ENCODE results near the gene IRF1. TPM values are rescaled to one million over a fixed set of nuclear protein-coding genes. Genes with fewer than 3 reads are reported as not detected.
A peak's percentile ranks its signal among the peaks of the same experiment; 100 is the strongest.

Gene IRF1
- total and polyA plus RNA-seq, 8 donors, result 15.1 to 93.3 (median 19.5) TPM

DNA sequence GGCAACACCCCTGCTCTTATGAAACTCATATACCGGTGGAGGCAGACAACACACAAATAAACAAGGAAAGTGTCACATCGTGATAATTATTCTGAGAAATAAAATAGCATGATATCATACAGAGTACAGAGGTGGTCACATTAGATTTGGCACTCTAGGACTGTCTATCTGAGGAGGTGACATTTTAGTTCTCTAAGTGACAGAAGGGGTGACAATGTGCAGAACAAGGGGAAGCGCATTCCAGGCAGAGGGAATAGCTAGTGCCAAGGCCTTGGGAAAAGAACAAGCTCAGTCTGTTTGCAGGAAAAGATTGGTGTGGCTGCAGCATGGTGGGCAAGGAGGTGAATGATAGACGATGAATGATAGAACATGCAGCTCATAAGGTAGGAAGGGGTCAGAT, 12.7 kb upstream of the IRF1 start:
- no peak overlapping the region for H3K4me3 ChIP-seq
- ATAC-seq (no peak), DNase-seq (no peak)
- intact Hi-C loops (cut with DNase I), result loop anchor here in 1 of 2 donors (5.0 kb wide), 1 partner anchor 116 kb away; no protein-coding TSS in a partner anchor
- TF ChIP-seq, protein P1, sequence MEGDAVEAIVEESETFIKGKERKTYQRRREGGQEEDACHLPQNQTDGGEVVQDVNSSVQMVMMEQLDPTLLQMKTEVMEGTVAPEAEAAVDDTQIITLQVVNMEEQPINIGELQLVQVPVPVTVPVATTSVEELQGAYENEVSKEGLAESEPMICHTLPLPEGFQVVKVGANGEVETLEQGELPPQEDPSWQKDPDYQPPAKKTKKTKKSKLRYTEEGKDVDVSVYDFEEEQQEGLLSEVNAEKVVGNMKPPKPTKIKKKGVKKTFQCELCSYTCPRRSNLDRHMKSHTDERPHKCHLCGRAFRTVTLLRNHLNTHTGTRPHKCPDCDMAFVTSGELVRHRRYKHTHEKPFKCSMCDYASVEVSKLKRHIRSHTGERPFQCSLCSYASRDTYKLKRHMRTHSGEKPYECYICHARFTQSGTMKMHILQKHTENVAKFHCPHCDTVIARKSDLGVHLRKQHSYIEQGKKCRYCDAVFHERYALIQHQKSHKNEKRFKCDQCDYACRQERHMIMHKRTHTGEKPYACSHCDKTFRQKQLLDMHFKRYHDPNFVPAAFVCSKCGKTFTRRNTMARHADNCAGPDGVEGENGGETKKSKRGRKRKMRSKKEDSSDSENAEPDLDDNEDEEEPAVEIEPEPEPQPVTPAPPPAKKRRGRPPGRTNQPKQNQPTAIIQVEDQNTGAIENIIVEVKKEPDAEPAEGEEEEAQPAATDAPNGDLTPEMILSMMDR (IDR thresholded peaks at IDR 0.05), result no peak
- H3K9me3 ChIP-seq, result no peaks in the 10 kb centered on the region
- H3K27ac ChIP-seq, result peak overlapping the region in 1 of 2 donors; percentile 67
- H3K36me3 ChIP-seq, result no peaks in the 10 kb centered on the region
- no peaks in the 10 kb centered on the region for H3K27me3 ChIP-seq
- H3K4me1 ChIP-seq, result peaks cover 5 to 36% of the 10 kb centered on the region in 2 donors

DNA sequence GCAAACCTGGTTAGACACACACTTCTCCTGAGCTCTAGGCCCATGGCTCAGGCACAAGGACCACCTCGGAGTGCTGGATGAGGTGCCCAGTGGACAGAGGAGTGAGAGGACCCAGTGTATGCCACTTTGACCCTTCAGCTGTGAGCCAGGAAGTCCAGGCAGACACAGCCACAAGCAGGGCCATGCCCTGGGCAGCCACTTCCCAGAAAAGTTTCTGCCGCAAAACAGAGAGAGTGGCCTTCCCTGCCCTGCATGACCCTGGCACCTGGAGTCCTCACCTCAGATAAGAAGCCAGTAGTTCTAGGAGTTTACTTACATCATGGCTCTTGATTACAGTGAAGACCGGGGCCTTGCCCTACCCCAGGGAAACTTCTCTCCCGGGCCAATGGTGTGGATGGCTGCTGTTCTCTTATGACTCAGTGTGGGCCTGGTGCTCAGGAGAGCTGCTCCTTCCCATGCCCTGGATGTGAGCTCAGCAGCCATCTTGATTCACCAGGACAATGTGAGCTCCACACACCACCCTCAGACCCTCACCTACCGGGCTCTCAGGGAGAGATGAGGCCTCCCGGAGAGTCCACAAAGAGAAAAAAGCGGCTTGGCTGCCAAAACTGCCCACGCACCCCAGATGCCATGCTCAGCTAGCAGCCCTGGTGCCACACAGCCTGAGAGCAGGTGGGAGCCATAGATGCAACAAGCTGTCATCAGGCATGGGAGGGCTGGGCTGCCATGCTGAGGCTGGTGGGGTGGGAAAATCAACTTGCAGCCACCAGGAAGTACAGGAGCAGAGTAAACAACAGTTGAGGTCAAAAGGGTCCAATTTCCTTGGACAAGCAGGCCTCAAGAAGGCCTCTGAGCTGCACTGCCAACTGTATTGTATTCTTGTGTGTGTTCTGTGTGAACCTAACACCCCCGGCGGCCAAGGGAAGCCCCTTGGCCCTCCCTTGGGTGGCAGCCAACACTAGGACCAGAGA, 11.7 kb upstream of the IRF1 start:
- no peaks in the 10 kb centered on the region for H3K36me3 ChIP-seq
- DNase-seq (no peak), ATAC-seq (peak; percentile 5)
- H3K9me3 ChIP-seq, result no peaks in the 10 kb centered on the region
- peaks cover 11 to 46% of the 10 kb centered on the region in 2 donors for H3K4me1 ChIP-seq
- TF ChIP-seq, protein P1 (IDR thresholded peaks at IDR 0.05), result no peak
- no peaks in the 10 kb centered on the region for H3K27me3 ChIP-seq
- peak overlapping the region; percentile 13 to 67 for H3K27ac ChIP-seq
- no peak overlapping the region for H3K4me3 ChIP-seq
- intact Hi-C loops (cut with DNase I), result loop anchor here in 1 of 2 donors (5.0 kb wide), 1 partner anchor 115 kb away; no protein-coding TSS in a partner anchor

DNA sequence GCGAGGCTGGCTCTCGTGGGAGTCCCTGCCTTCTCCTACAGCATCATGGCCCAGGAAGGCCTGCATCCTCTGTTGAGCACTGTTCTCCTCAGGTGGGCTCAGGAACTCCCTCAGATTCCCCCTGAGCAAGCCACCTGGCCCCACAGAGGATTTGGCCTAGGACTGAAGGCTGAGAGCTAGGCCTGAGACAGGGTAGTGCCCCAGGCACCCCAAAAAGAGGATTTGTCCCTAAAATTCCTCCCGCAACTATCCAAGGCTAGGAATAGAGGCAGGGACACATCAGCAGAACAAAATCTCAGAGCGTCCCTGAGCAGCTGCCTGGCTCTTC, 11.0 kb upstream of the IRF1 start:
- Histone ChIP-seq H3K27ac (peak overlapping the region; percentile 13 to 67), H3K9me3 (no peaks in the 10 kb centered on the region), H3K4me3 (no peak overlapping the region), H3K4me1 (peaks cover 12 to 52% of the 10 kb centered on the region in 2 donors), H3K27me3 (no peaks in the 10 kb centered on the region), H3K36me3 (no peaks in the 10 kb centered on the region)
- TF ChIP-seq, protein P1 (IDR thresholded peaks at IDR 0.05), result no peak
- intact Hi-C loops (cut with DNase I), result loop anchor here in 1 of 2 donors (5.0 kb wide), 1 partner anchor 114 kb away; no protein-coding TSS in a partner anchor
- ATAC-seq, result no peak
- DNase-seq, result no peak

DNA sequence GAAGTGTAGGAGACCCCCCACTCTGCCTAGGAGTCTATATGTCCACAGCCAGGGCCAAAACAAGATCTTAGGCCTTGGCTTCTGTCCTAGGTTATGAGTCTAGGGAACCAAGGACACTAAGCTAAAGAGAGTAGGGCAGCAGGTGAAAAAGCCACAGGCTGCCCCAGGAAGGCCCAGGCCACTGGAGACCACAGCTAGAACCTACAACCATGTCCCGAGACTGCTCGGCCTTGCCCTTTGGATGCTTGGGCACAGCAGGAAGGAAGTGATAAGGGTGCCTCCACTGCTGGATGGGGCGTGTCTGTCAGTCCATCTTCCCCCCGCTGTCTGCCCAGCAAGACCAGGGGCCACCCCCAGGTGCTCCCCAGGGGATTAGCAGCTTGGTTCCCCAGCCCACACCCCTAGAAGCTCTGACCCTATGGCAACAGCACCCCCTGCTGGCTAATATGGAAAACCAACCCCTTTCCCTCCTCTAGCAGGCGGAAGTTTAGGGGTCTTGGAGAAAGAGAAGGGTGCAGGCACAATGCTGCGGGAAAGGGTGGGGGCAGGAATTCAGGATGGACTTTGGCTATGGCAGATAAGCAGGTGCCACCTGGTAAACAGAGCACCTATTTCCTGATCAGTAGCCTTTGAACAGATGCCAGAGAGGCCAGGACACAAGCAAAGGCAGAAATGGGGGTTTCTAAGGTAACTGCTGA, 10.5 kb upstream of the IRF1 start:
- Histone ChIP-seq H3K36me3 (no peaks in the 10 kb centered on the region), H3K27me3 (no peaks in the 10 kb centered on the region), H3K4me1 (peaks cover 12 to 49% of the 10 kb centered on the region in 2 donors), H3K4me3 (no peak overlapping the region), H3K27ac (peak overlapping the region in 1 of 2 donors; percentile 67), H3K9me3 (no peaks in the 10 kb centered on the region)
- intact Hi-C loops (cut with DNase I), result loop anchor here in 1 of 2 donors (5.0 kb wide), 1 partner anchor 114 kb away; no protein-coding TSS in a partner anchor
- ATAC-seq, result peak; percentile 7
- TF ChIP-seq, protein P1 (IDR thresholded peaks at IDR 0.05), result peak; percentile 79 to 93
- DNase-seq, result peak in 3 of 4 donors; percentile 42 to 74 (median 68)
